ENCODE measurements around the gene PDSS2.
"Not testable (repeated sequence)": the region's sequence is repeated elsewhere in the genome, so short reads cannot be mapped to it uniquely, and the experiment has no call there.

The PDSS2 gene

GRCh38 chr6:107207251-107207873, 252.0 kb downstream of the PDSS2 start:
- DNase-seq: no peak

- DNase-seq: no peak
These were observed 254.0 kb downstream of the PDSS2 start for GRCh38 chr6:107205058-107205998.

GRCh38 chr6:107202876-107203468, 256.4 kb downstream of the PDSS2 start:
- no peak for DNase-seq

- DNase-seq: no peak
These were observed 260.5 kb downstream of the PDSS2 start for GRCh38 chr6:107198631-107199416.

- DNase-seq: no peak
These were observed 263.2 kb downstream of the PDSS2 start for GRCh38 chr6:107196152-107196551.

- not testable (repeated sequence) for DNase-seq
These were observed 264.6 kb downstream of the PDSS2 start for GRCh38 chr6:107194723-107195122.

GRCh38 chr6:107192830-107193229, 266.5 kb downstream of the PDSS2 start:
- DNase-seq: no peak

GRCh38 chr6:107187630-107188029, 271.7 kb downstream of the PDSS2 start:
- no peak for DNase-seq

- no peak for DNase-seq
These were observed 273.3 kb downstream of the PDSS2 start for GRCh38 chr6:107186047-107186446.

GRCh38 chr6:107185391-107185970, 273.9 kb downstream of the PDSS2 start:
- DNase-seq: no peak

- no peak for DNase-seq
These were observed 274.9 kb downstream of the PDSS2 start for GRCh38 chr6:107184435-107184834.

GRCh38 chr6:107180099-107180498, 279.3 kb downstream of the PDSS2 start:
- no peak for DNase-seq

GRCh38 chr6:107179004-107179403, 280.4 kb downstream of the PDSS2 start:
- no peak for DNase-seq

GRCh38 chr6:107173779-107174178, 285.6 kb downstream of the PDSS2 start:
- no peak for DNase-seq

- no peak for DNase-seq
These were observed 287.9 kb downstream of the PDSS2 start for GRCh38 chr6:107171513-107171912.

GRCh38 chr6:107164299-107164698, 295.1 kb downstream of the PDSS2 start:
- not testable (repeated sequence) for DNase-seq

GRCh38 chr6:107161521-107161920, 297.8 kb downstream of the PDSS2 start:
- no peak for DNase-seq

GRCh38 chr6:107156617-107157016, 302.7 kb downstream of the PDSS2 start:
- DNase-seq: no peak

- no peak for DNase-seq
These were observed 304.6 kb downstream of the PDSS2 start for GRCh38 chr6:107154801-107155160.

- no peak for DNase-seq
These were observed 305.1 kb downstream of the PDSS2 start for GRCh38 chr6:107154131-107154800.

GRCh38 chr6:107152638-107153430, 306.5 kb downstream of the PDSS2 start:
- no peak for DNase-seq

Measured in femur (tissue), 1 donor.